HepG2 (cell line): ENCODE data around the gene XXYLT1. TPM values are rescaled to one million over a fixed set of nuclear protein-coding genes. Genes with fewer than 3 reads are reported as not detected.

Experiments used
- DMAP1 ChIP-seq: IDR thresholded peaks from 2 replicates; pipeline ENCODE4 v1.6.1; 2016
- ZBTB39 ChIP-seq: sonication (generic); formaldehyde crosslinking; IDR thresholded peaks from 2 replicates; pipeline ENCODE4 v1.5.0; 2020; ENCODE audit warnings: missing genetic modification reagents
- ZFY ChIP-seq: sonication (generic); formaldehyde crosslinking; IDR thresholded peaks from 2 replicates; pipeline ENCODE4 v1.4.0; 2020; ENCODE audit warnings: missing genetic modification reagents
- ZNF207 ChIP-seq: fragments of 450-650 bp; IDR thresholded peaks from 2 replicates; pipeline ENCODE4 v1.6.1; 2016; ENCODE audit warnings: antibody characterized with exemption, borderline replicate concordance
- ZNF282 ChIP-seq: fragments of 450-650 bp; IDR thresholded peaks from 2 replicates; pipeline ENCODE4 v1.6.1; 2018; ENCODE audit not compliant: partially characterized antibody
- ZNF570 ChIP-seq: sonication (generic); formaldehyde crosslinking; IDR thresholded peaks from 2 replicates; pipeline ENCODE4 v1.4.0; 2020; ENCODE audit warnings: mild to moderate bottlenecking, missing genetic modification reagents, borderline replicate concordance
- ZNF782 ChIP-seq: sonication (generic); formaldehyde crosslinking; IDR thresholded peaks from 2 replicates; pipeline ENCODE4 v1.4.0; 2020; ENCODE audit warnings: missing genetic modification reagents, mild to moderate bottlenecking, borderline replicate concordance
- ZXDC ChIP-seq: sonication (generic); formaldehyde crosslinking; IDR thresholded peaks from 2 replicates; pipeline ENCODE4 v1.5.0; 2020; ENCODE audit warnings: mild to moderate bottlenecking, missing genetic modification reagents
- polyA plus RNA-seq, 8 experiments: library from polyadenylated mRNA; depleted of rRNA in 3 of 8; stranded (reverse) in 7 of 8; unstranded in 1 of 8; fragments of >200 nt; fragmentation: Illumina TruSeq in 4 of 8; extraction: Trizol in 4 of 8; gene quantifications; 2 replicates each; pipeline versions ENCODE4 v1.2.1 to v1.2.3, GENCODE V29; 2011 to 2016; ENCODE audit warnings: low read depth in 4 of 8, missing spikeins in 1 of 8, mixed read lengths in 1 of 8; ENCODE audit not compliant: insufficient read depth in 1 of 8
- total RNA-seq, 5 experiments: library from RNA; depleted of rRNA; stranded (reverse); fragments of >200 nt; fragmentation: Illumina TruSeq; extraction: Trizol; gene quantifications; 2 replicates each; pipeline ENCODE4 v1.2.3, GENCODE V29; 2016; ENCODE audit warnings: low read depth in 1 of 5
- TF ChIP-seq, protein P1 (sequence below): sonication (generic); formaldehyde crosslinking; IDR thresholded peaks from 2 replicates; pipeline ENCODE4 v1.5.1; 2020; ENCODE audit warnings: mild to moderate bottlenecking, missing genetic modification reagents
- TF ChIP-seq, protein P2 (sequence below): sonication (generic); formaldehyde crosslinking; IDR thresholded peaks from 2 replicates; pipeline ENCODE4 v1.5.1; 2020; ENCODE audit warnings: mild to moderate bottlenecking, missing genetic modification reagents, borderline replicate concordance

The XXYLT1 gene
- total and polyA plus RNA-seq, 2 of the 13 experiments (the other 11 are each of a cell fraction or from before 2014, with no cell fraction given), result 17.7 to 19.0 TPM

DNA sequence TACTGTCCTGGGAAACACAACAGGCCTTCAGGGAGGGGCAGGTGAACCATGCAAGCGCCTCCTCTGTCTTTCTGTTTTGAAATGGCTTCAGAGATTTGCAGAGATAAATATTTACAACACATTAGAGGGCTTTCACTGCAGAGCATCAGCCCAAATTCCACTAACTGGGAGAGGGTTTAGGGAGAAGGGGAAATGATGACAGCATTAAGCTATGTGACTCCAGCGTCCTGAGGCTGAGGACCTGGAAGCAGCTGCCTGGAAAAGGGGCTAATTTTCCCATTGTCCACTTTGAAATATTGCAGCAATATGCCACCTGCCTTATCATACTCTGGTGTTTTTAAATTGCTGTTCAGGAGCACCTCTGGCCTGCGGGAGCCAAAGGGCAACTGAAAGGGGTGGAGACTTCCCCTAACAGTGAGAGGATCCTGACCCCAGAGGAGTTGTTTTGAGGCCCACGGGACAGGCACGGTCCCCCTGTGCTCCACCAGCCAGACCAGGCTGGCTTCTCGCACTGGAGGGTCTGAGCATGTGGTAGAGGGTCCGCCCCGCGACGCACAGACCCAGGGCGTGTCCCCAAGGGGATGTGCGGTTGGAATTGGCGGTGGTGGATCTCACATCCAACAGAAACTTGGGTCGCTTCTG is 110.6 kb downstream of the XXYLT1 start (continued):
- TF ChIP-seq, protein P1, sequence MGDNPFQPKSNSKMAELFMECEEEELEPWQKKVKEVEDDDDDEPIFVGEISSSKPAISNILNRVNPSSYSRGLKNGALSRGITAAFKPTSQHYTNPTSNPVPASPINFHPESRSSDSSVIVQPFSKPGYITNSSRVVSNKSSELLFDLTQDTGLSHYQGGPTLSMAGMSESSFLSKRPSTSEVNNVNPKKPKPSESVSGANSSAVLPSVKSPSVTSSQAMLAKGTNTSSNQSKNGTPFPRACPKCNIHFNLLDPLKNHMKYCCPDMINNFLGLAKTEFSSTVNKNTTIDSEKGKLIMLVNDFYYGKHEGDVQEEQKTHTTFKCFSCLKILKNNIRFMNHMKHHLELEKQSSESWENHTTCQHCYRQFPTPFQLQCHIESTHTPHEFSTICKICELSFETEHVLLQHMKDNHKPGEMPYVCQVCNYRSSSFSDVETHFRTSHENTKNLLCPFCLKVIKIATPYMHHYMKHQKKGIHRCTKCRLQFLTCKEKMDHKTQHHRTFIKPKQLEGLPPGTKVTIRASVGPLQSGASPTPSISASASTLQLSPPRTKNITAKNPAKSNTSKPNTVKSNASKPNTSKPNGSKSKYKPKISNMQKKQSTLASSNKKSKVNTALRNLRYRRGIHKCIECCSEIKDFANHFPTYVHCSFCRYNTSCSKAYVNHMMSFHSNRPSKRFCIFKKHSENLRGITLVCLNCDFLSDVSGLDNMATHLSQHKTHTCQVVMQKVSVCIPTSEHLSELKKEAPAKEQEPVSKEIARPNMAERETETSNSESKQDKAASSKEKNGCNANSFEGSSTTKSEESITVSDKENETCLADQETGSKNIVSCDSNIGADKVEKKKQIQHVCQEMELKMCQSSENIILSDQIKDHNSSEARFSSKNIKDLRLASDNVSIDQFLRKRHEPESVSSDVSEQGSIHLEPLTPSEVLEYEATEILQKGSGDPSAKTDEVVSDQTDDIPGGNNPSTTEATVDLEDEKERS, result peak; percentile 37; the same call in 1 of the 2 replicates
- TF ChIP-seq, protein P2, sequence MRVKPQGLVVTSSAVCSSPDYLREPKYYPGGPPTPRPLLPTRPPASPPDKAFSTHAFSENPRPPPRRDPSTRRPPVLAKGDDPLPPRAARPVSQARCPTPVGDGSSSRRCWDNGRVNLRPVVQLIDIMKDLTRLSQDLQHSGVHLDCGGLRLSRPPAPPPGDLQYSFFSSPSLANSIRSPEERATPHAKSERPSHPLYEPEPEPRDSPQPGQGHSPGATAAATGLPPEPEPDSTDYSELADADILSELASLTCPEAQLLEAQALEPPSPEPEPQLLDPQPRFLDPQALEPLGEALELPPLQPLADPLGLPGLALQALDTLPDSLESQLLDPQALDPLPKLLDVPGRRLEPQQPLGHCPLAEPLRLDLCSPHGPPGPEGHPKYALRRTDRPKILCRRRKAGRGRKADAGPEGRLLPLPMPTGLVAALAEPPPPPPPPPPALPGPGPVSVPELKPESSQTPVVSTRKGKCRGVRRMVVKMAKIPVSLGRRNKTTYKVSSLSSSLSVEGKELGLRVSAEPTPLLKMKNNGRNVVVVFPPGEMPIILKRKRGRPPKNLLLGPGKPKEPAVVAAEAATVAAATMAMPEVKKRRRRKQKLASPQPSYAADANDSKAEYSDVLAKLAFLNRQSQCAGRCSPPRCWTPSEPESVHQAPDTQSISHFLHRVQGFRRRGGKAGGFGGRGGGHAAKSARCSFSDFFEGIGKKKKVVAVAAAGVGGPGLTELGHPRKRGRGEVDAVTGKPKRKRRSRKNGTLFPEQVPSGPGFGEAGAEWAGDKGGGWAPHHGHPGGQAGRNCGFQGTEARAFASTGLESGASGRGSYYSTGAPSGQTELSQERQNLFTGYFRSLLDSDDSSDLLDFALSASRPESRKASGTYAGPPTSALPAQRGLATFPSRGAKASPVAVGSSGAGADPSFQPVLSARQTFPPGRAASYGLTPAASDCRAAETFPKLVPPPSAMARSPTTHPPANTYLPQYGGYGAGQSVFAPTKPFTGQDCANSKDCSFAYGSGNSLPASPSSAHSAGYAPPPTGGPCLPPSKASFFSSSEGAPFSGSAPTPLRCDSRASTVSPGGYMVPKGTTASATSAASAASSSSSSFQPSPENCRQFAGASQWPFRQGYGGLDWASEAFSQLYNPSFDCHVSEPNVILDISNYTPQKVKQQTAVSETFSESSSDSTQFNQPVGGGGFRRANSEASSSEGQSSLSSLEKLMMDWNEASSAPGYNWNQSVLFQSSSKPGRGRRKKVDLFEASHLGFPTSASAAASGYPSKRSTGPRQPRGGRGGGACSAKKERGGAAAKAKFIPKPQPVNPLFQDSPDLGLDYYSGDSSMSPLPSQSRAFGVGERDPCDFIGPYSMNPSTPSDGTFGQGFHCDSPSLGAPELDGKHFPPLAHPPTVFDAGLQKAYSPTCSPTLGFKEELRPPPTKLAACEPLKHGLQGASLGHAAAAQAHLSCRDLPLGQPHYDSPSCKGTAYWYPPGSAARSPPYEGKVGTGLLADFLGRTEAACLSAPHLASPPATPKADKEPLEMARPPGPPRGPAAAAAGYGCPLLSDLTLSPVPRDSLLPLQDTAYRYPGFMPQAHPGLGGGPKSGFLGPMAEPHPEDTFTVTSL, result peak; percentile 84; the same call in 1 of the 2 replicates
- TF ChIP-seq ZNF570 (CRISPR knock-in tag) (no peak), ZNF782 (CRISPR knock-in tag) (no peak), ZBTB39 (CRISPR knock-in tag) (no peak), ZXDC (0 out of 2 replicates have a peak, but pooled peaks have one; percentile 28), ZFY (CRISPR knock-in tag) (peak; percentile 58), ZNF282 (no peak), ZNF207 (no peak), DMAP1 (CRISPR knock-in tag) (no peak)
